WERI-Rb-1 (cell line): Measurements from ENCODE around the gene ARHGAP11B.
A peak's percentile ranks its signal among the peaks of the same experiment; 100 is the strongest.
"Not testable (repeated sequence)": the region's sequence is repeated elsewhere in the genome, so short reads cannot be mapped to it uniquely, and the experiment has no call there.

Source experiments
- DNase-seq: peaks from one replicate; pipeline ENCODE4 v3.0.0-alpha.2; 2020
- H3K27ac ChIP-seq: fragments of 250-450 bp; sonication (Bioruptor Pico); 2 replicates; pipeline ENCODE4 v1.5.1; 2020; ENCODE audit warnings: mild to moderate bottlenecking, moderate library complexity
- H3K27me3 ChIP-seq: fragments of 250-450 bp; sonication (Bioruptor Pico); 2 replicates; pipeline ENCODE4 v1.5.1; 2021; ENCODE audit warnings: mild to moderate bottlenecking, low read depth, moderate library complexity; ENCODE audit not compliant: insufficient read depth, severe bottlenecking
- H3K36me3 ChIP-seq: fragments of 250-450 bp; sonication (Bioruptor Pico); 2 replicates; pipeline ENCODE4 v1.5.1; 2020; ENCODE audit warnings: mild to moderate bottlenecking, moderate library complexity
- H3K4me3 ChIP-seq: 2 replicates; pipeline ENCODE4 v1.5.1; 2011; ENCODE audit warnings: low read depth, mild to moderate bottlenecking, control low read depth, low read length
- H3K9me3 ChIP-seq: fragments of 250-450 bp; sonication (Bioruptor Pico); 2 replicates; pipeline ENCODE4 v1.5.1; 2021; ENCODE audit warnings: mild to moderate bottlenecking, moderate library complexity; ENCODE audit not compliant: severe bottlenecking
- TF ChIP-seq, protein P1 (sequence below): IDR thresholded peaks from 2 replicates; pipeline ENCODE4 v1.5.1; 2011; ENCODE audit warnings: low read depth, mild to moderate bottlenecking, control low read depth, inconsistent platforms, low read length

The ARHGAP11B gene

DNA sequence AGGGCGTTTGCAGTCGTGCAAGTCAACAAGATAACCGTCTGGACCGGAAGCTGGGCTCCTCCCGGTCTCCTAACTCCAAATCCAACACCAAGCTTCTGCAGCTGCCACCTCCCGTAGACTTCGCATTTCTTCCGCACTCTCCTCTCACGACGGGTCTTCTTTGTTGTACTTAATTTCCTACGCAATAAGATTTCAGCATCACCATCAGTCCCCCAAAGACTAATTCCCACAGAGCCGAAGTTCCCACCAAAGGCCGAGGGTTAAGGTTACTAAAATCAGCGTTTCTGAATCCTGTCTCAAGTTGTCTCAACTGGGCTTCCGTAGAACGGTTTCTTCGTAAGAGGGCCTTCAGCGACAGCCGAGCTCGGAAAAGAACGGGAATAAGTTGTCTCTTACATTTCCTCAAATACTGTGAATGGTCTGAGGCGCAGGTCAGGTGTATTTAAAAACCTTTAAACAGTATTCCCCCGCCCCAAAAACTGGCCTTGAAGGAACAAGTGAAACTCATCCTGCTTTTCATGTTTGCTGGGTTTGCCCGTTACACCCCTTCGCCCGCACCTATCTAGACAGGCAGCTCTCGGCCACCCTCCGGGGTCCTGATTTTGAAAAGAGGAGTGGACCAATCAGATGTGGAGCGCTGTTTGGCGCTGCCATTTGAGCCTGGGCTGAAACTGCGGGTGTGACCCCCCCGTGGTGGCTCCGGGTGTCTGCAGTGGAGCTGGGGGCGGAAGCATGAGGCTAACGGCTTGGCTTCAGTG lies at the start of gene ARHGAP11B:
Gene ARHGAP11B, plus strand, starts transcription at position 693 of the 758 bp plus-strand sequence.
- peak; percentile 97 for DNase-seq
- H3K36me3 ChIP-seq, H3K9me3 ChIP-seq, H3K27me3 ChIP-seq: not testable (repeated sequence)
- Histone ChIP-seq H3K4me3 (peak within 1 kb of the TSS; percentile 88), H3K27ac (peak within 1 kb of the TSS; percentile 96)

GRCh38 chr15:30579394-30579970 lies 46.4 kb upstream of the ARHGAP11B start:
- not testable (repeated sequence) for H3K27ac ChIP-seq, DNase-seq, H3K4me3 ChIP-seq, H3K36me3 ChIP-seq, H3K27me3 ChIP-seq, H3K9me3 ChIP-seq

DNA sequence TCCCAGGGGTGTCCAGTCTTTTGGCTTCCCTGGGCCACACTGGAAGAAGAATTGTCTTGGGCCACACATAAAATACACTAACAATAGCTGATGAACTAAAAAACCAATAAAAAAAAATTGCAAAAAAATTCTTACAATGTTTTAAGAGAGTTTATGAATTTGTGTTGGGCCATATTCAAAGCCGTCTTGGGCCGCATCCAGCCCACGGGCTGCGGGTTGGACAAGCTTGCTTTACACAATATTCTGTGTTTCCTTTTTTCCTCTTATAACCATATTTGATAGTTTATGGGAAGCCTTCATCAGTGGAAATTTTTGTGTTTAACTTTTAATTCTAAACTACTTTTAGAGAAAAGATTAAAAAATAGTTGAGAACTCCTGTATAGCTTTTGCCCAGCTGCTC lies 45.2 kb upstream of the ARHGAP11B start:
- not testable (repeated sequence) for H3K27me3 ChIP-seq, H3K27ac ChIP-seq, H3K9me3 ChIP-seq, H3K36me3 ChIP-seq, DNase-seq, H3K4me3 ChIP-seq

GRCh38 chr15:30598953-30599352 lies 27.0 kb upstream of the ARHGAP11B start:
- not testable (repeated sequence) for H3K4me3 ChIP-seq, H3K27ac ChIP-seq, H3K36me3 ChIP-seq, H3K27me3 ChIP-seq, DNase-seq, H3K9me3 ChIP-seq

GRCh38 chr15:30603796-30604195 lies 22.1 kb upstream of the ARHGAP11B start, which contains the start of gene GOLGA8H:
Gene GOLGA8H, plus strand, starts transcription at chr15:30604028. Its CDS starts 98 bp downstream, at chr15:30604126.
- not testable (repeated sequence) for H3K4me3 ChIP-seq, H3K36me3 ChIP-seq, H3K27ac ChIP-seq, H3K9me3 ChIP-seq, H3K27me3 ChIP-seq, DNase-seq

DNA sequence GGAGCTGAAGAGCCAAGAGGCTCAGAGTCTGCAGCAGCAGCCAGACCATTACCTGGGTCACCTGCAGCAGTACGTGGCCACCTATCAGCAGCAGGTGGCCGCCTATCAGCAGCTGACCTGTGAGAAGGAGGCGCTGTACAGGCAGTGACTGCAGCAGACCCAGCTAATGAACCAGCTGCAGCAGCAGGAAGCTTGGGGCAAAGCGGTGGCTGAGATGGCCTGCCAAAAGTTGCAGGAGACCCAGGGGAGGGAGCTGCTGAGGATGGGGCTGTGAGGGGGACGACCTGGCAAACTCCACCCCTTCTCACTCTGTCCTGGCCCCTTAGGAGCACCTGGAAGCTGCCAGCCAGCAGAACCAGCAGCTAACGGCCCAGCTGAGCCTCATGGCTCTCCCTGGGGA lies 13.7 kb upstream of the ARHGAP11B start:
- not testable (repeated sequence) for H3K4me3 ChIP-seq

GRCh38 chr15:30621342-30621741 lies 4.6 kb upstream of the ARHGAP11B start:
- H3K4me3 ChIP-seq, H3K27ac ChIP-seq, DNase-seq, H3K9me3 ChIP-seq, H3K36me3 ChIP-seq, H3K27me3 ChIP-seq: not testable (repeated sequence)

More for the DNA sequence above, 13.7 kb upstream of the ARHGAP11B start:
- H3K27ac ChIP-seq, H3K27me3 ChIP-seq, H3K36me3 ChIP-seq, H3K9me3 ChIP-seq, DNase-seq: not testable (repeated sequence)

- H3K9me3 ChIP-seq, H3K36me3 ChIP-seq, DNase-seq, H3K27me3 ChIP-seq: not testable (repeated sequence)
- H3K27ac ChIP-seq, result peak overlapping the region; percentile 96
- H3K4me3 ChIP-seq, result peak overlapping the region; percentile 88
These were observed 252 bp downstream of the ARHGAP11B start for GRCh38 chr15:30626194-30626565.

DNA sequence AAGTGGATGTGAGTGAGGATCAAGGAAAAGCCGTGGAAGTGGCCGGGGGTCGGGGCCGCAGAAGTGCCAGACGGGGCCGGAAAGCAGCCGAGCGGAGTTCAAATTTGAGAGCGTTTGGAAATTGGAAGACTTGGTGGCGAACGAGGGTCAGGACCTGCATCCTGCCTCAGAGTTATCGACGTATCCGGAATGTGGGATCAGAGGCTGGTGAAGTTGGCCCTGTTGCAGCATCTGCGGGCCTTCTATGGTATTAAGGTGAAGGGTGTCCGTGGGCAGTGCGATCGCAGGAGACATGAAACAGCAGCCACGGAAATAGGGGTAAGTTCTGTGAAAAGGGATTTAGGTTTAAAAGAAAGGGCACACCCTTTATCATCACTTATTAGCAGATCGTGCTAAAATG lies 704 bp downstream of the ARHGAP11B start:
- not testable (repeated sequence) for H3K27me3 ChIP-seq, H3K36me3 ChIP-seq, DNase-seq, H3K9me3 ChIP-seq
- Histone ChIP-seq H3K4me3 (peak overlapping the region; percentile 88), H3K27ac (peak overlapping the region; percentile 96; the same call in 1 of the 2 replicates)

- no peak overlapping the region for H3K27ac ChIP-seq
- H3K36me3 ChIP-seq, result peaks cover 14% of the 10 kb centered on the region
- TF ChIP-seq, protein P1, sequence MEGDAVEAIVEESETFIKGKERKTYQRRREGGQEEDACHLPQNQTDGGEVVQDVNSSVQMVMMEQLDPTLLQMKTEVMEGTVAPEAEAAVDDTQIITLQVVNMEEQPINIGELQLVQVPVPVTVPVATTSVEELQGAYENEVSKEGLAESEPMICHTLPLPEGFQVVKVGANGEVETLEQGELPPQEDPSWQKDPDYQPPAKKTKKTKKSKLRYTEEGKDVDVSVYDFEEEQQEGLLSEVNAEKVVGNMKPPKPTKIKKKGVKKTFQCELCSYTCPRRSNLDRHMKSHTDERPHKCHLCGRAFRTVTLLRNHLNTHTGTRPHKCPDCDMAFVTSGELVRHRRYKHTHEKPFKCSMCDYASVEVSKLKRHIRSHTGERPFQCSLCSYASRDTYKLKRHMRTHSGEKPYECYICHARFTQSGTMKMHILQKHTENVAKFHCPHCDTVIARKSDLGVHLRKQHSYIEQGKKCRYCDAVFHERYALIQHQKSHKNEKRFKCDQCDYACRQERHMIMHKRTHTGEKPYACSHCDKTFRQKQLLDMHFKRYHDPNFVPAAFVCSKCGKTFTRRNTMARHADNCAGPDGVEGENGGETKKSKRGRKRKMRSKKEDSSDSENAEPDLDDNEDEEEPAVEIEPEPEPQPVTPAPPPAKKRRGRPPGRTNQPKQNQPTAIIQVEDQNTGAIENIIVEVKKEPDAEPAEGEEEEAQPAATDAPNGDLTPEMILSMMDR, result no peak
- H3K4me3 ChIP-seq, result no peak overlapping the region
- no peaks in the 10 kb centered on the region for H3K27me3 ChIP-seq
- H3K9me3 ChIP-seq, result no peaks in the 10 kb centered on the region
- no peak for DNase-seq
These were observed 24.3 kb downstream of the ARHGAP11B start for GRCh38 chr15:30650012-30650929.

DNA sequence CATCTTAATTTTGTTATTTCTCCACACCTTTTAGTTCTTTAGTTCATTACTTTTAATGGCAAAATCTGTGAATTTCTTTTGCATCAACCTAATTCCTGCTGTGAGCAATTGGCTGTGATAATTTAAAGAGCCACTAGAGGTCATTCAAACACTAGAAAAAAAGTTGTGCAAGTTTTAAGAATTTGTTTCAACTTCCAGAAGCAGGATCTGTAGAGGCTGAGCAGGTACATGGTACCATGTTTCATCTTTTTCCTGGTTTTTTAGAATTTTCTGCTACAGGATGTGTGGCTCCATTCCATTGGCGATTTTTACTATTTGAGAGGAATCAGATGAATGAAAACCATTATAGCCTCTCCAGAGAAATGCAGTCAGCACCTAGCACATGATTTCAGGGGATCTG lies 35.2 kb downstream of the ARHGAP11B start:
- not testable (repeated sequence) for H3K4me3 ChIP-seq, H3K27ac ChIP-seq, DNase-seq, H3K27me3 ChIP-seq, H3K9me3 ChIP-seq, H3K36me3 ChIP-seq

- not testable (repeated sequence) for H3K27ac ChIP-seq, DNase-seq, H3K27me3 ChIP-seq, H3K4me3 ChIP-seq, H3K9me3 ChIP-seq
- H3K36me3 ChIP-seq, result peaks cover 19% of the 10 kb centered on the region
These were observed 43.7 kb downstream of the ARHGAP11B start for GRCh38 chr15:30669621-30670020.
